HG03378 (cell line): ENCODE measurements around the gene ZNF608.

Source experiments
- ATAC-seq: cut with Tn5 transposase; IDR thresholded peaks from one replicate; pipeline ENCODE4 v1.9.1; 2021; ENCODE audit warnings: mild to moderate bottlenecking, moderate library complexity; ENCODE audit not compliant: unreplicated experiment

ZNF608 gene

GRCh38 chr5:124755041-124755440 is 8.6 kb upstream of the ZNF608 start:
- ATAC-seq: no peak

DNA sequence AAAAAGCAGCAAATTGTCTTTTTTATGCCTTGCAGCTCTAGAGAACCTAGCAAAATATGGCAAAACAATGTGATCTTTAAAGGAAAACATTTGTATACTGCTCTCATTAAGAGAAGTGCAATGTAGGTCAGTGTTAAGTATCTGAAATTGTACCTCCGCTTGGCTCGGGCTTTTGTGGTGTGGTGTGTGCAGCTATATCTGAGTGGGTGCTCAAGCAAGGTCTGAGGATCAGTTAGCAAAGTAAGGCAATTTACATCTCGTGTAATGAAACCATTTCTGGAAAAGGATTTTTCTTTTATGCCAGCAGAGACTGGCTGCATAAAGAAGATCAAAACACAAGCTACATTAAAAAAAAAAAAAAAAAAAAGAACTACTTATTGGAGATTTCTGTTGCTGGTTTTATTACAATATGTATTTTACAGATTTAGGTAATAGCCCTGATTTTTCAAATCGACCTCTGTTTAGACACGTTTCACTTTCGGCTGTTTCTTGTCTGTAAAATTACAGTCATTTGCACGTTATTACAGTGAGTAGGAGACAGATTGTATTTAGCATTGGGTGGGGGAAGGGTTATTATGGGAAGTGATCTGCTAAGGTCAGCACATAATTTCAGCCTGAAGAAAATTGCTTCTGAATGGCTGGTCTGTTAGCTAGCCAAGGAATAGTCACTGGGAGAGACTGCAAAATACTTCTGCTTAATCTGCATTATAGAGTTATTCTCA is 7.9 kb upstream of the ZNF608 start:
- no peak for ATAC-seq

GRCh38 chr5:124752854-124753720 is 6.6 kb upstream of the ZNF608 start:
- ATAC-seq: no peak

DNA sequence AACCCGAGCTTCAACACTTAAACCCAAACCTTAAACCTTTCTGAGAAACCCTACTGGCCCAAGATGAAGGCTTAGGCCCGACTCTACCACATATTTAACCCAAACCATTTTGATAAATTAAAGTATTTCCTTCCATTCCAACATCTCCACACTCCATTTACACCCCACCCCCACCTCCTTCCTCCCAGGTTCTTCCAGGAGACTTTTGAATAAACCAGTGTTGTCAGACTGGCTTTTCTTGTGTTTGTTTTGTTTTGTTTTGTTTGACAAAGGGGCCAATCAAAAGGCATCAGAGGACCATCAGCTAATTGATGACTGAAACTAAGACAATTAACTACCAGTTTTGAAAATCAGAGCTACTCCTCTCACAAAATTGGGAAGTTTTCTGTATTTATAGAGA is 4.6 kb upstream of the ZNF608 start:
- ATAC-seq: no peak

- peak; percentile 87 for ATAC-seq
Measured at GRCh38 chr5:124748687-124749594, 2.5 kb upstream of the ZNF608 start.

- ATAC-seq: peak; percentile 50
Measured at GRCh38 chr5:124747791-124748686, 1.6 kb upstream of the ZNF608 start.

DNA sequence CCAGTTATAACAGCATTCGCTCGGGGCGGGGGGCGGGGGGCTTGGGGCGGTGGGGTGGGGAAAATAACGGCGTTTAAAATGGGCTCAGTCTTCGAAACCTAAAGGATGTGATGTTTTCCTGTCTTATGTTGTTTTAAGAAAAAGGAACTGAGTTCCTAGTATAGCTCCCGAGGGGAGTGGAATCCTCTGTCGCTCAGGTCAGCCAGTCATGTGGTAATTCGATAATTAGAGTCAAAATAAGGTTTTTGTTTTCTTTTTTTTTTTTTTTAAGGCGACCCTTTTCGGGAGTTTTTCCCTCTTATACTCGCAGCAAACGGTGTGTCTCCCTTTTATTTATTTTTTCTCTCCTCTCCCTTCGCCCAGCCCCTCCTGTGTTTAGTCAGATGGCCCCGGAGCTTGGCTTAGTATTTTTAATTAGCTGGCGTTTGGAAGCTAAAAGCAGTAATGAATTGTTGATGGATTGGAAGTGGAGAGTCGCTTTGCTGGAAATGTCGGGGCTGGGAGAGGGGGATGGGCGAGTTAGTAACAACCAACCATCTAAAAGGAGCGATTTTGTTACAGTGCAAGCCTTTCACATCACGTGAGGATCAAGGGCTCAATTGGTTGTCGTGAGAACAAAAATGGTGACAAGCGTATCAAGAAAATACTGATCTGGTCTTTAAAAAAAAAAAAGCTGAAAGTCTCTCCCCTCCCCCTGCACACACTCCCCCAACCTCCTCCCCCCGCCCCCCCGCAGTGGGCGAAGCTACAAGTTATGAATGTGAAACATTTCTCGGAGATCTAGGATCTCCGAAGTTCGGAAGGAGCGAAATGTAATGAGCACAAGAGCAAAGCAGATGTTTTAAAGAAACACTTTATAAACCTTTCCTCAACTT is 714 bp upstream of the ZNF608 start:
- no peak for ATAC-seq

GRCh38 chr5:124745007-124745927 is 1.2 kb downstream of the ZNF608 start:
- no peak for ATAC-seq

GRCh38 chr5:124744170-124744971 is 2.1 kb downstream of the ZNF608 start:
- no peak for ATAC-seq

DNA sequence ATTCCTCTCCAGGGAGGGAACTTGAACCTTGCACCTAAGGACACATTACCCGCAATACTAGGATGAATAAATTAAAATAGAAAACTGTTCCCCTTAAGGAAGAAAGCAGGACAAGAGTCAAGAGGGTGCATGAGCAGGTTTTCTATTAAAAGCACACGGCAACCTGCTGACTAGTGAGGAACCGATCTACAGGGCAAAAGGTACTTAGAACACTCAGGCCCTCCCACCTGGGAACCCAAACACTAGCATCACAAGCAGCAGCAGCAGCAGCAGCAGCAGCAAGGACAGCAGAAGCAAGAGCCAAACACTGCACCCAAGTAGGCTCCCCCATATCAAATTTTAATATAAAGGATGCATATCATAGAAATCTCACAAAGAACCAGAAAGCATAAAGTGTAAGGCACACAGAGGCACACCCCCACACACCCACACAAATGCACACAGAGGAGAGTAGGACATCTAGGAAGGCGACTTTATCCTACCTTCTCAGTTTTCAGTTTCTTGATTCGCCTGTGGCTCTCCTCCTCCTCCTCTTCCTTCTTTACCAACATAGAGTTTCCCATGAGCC is 2.8 kb downstream of the ZNF608 start:
- ATAC-seq: no peak

DNA sequence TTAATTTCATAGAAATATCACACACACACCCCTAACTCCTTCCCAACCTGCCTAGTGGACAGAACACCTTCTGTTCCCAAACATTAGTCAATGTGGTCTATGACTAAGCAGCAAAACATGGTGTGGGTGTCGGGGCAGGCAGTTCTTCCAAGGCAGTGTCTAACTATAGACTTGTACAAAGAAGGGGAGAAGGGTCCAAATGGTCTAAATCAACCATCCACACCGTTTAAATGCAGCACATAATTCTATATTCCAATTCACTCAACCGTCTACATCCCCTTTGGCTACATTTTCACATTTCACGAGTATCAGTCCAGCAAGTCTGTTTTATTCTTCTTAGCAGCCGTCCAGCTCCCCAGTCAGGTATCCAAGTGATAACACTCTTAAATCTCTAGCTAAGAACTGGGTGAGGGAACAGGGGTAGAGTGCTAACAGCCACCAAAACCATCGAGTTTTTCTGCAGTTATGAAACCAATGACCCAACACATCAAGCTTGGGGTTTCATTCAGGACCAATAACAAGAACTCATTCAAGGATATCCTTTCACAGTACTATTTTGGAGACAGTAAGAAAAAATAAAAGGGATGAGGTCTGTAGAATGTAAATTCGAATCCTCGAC is 3.3 kb downstream of the ZNF608 start:
- ATAC-seq: no peak

- ATAC-seq: no peak
Measured at GRCh38 chr5:124742521-124742920, 3.9 kb downstream of the ZNF608 start.

- ATAC-seq: no peak
Measured at GRCh38 chr5:124741711-124742496, 4.5 kb downstream of the ZNF608 start.

DNA sequence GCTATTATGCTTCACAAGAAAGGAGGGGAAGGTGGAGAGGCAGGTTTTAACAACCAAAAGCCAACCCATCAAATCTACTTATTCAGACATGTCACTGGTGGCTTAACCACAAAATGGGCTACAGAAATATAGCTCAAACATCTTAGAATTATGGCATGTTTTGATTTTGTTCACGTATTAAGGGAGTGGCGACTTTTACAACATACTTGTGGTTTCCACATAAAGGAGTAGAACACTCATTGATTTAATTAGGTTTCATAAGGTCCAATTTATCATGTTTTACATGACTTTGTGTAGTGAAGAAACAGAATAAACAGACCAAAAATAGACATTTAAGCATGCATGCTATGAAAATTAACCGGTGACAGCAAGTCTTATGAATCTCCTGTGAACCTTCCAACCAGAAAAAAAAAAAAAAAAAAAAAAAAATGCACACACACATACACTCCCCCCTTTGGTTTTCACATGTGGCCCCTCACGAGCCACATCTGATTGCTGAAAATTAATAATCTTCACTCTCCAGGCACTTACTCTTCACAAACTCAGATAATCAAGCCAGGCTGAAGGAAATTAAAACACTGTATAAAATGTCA is 5.4 kb downstream of the ZNF608 start:
- no peak for ATAC-seq

DNA sequence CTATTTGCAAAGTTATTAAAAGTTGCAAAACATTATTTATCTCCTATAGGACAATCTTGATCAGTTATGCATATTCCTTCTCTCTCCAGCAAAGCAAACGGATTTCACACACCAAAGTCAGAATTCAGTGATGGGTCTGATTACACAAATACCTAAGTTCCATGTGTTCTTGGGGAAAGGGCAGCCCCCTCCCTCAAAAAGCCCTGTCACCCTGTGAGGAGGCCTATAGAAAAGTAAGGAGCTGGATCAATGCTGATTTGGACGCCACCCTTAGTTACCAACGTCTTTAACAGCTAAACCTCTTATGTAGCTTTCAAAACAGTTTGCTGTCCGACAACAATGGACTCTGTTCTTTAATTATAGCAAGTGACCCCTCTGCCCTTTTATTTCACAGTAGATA is 6.4 kb downstream of the ZNF608 start:
- no peak for ATAC-seq
